NB4 (cell line): ENCODE data around the gene ECEL1.

ENCODE experiments used
- DNase-seq: peaks from one replicate; pipeline ENCODE4 v3.0.0; 2010; ENCODE audit warnings: low read depth
- H3K4me3 ChIP-seq: one replicate; pipeline ENCODE4 v1.5.1; 2011; ENCODE audit warnings: mild to moderate bottlenecking, low read depth, low read length, moderate library complexity
- MYC ChIP-seq: IDR thresholded peaks from 2 replicates; pipeline ENCODE4 v1.6.1; 2011; ENCODE audit warnings: low read depth, low read length
- POLR2A ChIP-seq: IDR thresholded peaks from 2 replicates; pipeline ENCODE4 v1.6.1; 2011; ENCODE audit warnings: mild to moderate bottlenecking; ENCODE audit not compliant: insufficient read length; ENCODE audit errors: extremely low read depth
- TF ChIP-seq, protein P1 (sequence below): IDR thresholded peaks from 2 replicates; pipeline ENCODE4 v1.6.1; 2011; ENCODE audit warnings: low read depth, low read length
- TF ChIP-seq, protein P2 (sequence below): IDR thresholded peaks from one replicate; pipeline ENCODE4 v1.5.1; 2012; ENCODE audit warnings: low read depth, low read length

ECEL1 gene

DNA sequence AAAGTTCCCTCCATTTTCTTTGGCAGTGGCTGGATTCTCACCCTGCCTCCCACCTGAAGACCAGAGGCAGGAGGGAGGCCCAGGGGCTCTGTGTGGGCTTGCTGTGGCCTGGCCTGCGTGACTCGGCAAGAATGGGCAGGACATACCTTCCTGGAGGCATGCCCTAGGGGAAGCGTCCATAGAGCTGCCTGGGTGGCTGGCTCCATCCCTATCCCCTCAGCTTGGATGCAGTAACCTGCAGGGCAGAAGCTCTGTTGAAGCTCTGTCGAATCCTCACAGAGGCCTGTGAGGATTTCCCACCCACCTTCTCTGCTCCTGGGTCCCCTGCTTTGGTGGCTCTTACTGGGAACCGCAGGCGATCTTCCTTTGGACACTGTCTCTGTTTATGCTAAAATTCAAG, 31.2 kb upstream of the ECEL1 start:
- no peak for DNase-seq
- TF ChIP-seq MYC (no peak), POLR2A (no peak)
- no peak overlapping the region for H3K4me3 ChIP-seq

DNA sequence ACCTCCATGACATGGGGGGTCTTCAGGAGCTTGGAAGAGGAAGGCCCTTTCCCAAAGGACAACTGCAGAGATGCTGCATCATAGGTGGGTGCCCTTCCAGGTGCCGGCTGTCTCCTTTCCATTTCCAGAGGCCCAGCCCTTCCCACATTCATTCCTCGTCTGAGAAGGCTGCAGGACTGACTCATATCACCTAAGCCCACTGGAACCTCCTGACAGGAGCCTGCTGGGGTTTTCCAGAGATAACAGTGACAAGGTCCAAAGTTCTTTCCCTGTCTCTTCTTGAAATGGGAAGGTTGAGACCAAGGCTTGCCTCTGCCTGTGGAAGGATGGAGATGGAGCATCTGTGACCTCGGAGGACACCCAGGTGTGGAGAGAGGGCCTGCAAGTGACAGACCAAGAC, 28.9 kb upstream of the ECEL1 start:
- no peak for DNase-seq
- H3K4me3 ChIP-seq = no peak overlapping the region
- TF ChIP-seq POLR2A (no peak), MYC (no peak)
- TF ChIP-seq, protein P1, sequence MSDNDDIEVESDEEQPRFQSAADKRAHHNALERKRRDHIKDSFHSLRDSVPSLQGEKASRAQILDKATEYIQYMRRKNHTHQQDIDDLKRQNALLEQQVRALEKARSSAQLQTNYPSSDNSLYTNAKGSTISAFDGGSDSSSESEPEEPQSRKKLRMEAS = no peak
- TF ChIP-seq, protein P2, sequence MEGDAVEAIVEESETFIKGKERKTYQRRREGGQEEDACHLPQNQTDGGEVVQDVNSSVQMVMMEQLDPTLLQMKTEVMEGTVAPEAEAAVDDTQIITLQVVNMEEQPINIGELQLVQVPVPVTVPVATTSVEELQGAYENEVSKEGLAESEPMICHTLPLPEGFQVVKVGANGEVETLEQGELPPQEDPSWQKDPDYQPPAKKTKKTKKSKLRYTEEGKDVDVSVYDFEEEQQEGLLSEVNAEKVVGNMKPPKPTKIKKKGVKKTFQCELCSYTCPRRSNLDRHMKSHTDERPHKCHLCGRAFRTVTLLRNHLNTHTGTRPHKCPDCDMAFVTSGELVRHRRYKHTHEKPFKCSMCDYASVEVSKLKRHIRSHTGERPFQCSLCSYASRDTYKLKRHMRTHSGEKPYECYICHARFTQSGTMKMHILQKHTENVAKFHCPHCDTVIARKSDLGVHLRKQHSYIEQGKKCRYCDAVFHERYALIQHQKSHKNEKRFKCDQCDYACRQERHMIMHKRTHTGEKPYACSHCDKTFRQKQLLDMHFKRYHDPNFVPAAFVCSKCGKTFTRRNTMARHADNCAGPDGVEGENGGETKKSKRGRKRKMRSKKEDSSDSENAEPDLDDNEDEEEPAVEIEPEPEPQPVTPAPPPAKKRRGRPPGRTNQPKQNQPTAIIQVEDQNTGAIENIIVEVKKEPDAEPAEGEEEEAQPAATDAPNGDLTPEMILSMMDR = no peak

DNA sequence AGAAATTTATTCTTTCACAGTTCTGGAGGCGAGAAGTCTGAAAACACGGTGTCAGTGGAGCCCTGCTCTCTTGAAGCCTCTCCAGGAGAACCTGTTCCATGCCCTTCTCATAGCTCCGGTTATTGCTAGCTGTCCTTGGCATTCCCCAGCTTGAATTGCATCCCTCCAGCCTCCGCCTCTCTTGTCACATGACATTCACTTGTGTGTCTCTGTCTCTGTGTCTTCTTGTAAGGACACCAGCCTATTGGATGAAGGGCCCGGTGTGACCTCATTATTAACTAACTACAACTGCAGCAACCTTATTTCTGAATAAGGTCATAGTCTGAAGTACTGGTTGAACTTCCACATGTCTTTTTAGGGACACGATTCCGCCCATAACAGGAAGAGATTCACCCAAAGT, 28.0 kb upstream of the ECEL1 start:
- H3K4me3 ChIP-seq = no peak overlapping the region
- TF ChIP-seq MYC (no peak), POLR2A (no peak)
- TF ChIP-seq, protein P1 = no peak
- TF ChIP-seq, protein P2 = no peak
- DNase-seq = no peak

DNA sequence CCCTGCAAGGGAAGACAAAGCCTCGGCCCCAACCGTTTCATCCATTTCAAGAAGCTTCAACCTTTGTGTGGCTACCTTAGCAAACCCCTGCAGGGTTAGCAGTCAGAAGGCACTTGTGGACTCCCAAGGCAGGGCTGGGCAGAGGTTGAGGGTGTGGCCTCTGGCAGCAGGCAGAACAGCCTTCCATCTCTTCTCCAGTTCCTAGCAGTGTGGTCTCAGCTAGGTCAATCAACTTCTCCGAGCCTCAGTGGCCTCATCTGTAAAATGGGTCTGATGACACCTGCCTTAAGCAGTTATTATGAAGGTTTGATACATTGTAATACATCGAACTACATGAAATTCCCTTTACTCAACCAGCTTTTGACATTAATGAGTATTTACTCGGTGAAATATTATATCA, 25.7 kb upstream of the ECEL1 start:
- DNase-seq = no peak
- TF ChIP-seq POLR2A (no peak), MYC (no peak)
- TF ChIP-seq, protein P2 = no peak
- TF ChIP-seq, protein P1 = no peak
- no peak overlapping the region for H3K4me3 ChIP-seq

DNA sequence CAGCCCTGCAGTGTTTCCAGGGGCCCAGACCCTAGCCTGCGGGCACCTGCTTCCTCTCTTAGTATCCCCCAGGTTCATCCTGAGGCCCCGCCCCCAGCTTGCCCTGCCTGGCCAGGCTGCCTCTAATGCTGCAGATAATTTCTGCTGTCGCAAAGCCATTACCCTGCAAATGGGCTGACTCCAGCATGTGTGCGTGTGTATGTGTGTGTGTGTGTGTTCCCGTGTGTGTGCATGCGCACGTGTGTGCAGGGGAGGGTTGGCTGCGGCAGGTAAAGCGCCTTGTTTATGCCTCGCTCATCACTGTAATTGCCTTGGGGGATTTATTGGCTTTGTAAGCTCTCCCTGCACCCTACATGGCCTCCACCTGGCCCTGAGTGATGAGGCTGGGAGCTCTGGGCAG, 25.0 kb upstream of the ECEL1 start:
- TF ChIP-seq, protein P1 = no peak
- no peak for TF ChIP-seq MYC
- no peak overlapping the region for H3K4me3 ChIP-seq
- no peak for DNase-seq

DNA sequence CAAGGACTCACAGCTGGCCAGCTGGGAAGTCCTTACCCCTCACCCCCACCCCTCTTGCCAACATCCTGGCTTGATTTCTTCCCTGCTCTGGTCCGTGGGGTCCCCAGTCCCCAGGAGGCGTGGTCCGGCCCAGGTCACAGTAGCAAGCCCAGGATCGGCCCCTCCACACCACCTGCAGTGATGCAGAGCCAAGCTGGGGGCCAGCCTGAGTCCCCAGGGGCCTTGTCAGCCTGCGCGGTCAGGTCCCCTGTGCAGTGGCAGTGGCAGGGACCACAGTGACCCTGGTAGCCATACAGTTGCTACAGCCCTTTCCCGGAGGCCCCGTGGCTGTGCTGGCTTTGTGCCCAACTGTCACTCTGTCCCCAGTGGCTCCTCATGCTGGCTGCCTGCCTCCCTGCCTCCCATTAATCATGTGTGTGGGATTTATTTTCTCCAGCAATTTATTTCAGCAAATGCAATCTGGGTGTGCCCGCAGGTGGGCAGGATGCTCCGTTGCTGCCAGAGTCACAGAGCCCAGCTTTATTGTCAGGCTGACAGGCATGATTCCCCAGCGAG, 23.8 kb upstream of the ECEL1 start:
- TF ChIP-seq MYC = no peak
- TF ChIP-seq, protein P1 = no peak
- TF ChIP-seq, protein P2 = no peak
- TF ChIP-seq POLR2A = no peak
- DNase-seq = no peak
- H3K4me3 ChIP-seq = no peak overlapping the region

DNA sequence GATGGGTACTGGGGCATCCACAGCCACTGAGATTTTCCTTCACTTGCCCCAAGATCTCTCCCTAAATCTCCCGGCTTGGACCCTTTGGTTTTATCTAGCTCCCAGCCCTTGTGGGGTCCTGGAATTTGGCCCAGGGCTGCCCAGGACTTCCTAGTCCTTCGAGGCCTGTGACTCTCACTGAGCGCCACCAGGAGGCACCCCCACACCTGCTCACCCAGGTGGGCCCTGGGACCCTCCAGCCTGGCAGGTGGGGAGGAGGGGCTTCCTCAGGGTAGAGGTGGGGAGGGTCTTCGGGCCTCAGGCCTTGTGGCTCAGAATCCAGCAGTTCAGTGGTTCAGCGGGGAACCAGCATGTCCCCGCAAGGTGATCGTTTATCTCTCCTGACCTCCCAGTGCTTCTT, 20.6 kb upstream of the ECEL1 start:
- no peak for DNase-seq
- TF ChIP-seq MYC (no peak), POLR2A (no peak)
- TF ChIP-seq, protein P1 = no peak
- TF ChIP-seq, protein P2 = no peak

More for the DNA sequence above, 20.6 kb upstream of the ECEL1 start:
- H3K4me3 ChIP-seq = no peak overlapping the region
